ENCODE measurements around the gene CXXC1.

The CXXC1 gene

DNA sequence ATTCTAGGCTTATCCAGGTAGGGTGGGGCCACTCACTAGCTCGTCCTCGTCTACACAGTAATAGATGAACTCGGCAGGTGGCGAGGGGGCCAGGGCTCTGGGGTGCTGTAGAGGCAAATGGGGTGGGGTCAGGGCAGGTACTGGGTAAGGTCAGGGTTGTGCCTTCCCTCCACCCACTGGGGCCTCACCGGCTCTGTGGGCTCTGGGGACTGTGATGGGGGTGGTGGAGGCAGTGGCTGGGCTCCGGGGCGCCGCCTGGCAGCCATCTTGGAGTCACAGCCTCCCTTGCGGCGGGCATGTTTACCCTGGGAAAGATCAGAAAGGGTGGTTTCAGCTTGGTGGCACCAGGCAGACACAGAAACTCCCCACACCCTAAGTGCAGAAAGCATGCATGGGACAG, 12.6 kb downstream of the CXXC1 start (continued):
- TF ChIP-seq, protein P1, sequence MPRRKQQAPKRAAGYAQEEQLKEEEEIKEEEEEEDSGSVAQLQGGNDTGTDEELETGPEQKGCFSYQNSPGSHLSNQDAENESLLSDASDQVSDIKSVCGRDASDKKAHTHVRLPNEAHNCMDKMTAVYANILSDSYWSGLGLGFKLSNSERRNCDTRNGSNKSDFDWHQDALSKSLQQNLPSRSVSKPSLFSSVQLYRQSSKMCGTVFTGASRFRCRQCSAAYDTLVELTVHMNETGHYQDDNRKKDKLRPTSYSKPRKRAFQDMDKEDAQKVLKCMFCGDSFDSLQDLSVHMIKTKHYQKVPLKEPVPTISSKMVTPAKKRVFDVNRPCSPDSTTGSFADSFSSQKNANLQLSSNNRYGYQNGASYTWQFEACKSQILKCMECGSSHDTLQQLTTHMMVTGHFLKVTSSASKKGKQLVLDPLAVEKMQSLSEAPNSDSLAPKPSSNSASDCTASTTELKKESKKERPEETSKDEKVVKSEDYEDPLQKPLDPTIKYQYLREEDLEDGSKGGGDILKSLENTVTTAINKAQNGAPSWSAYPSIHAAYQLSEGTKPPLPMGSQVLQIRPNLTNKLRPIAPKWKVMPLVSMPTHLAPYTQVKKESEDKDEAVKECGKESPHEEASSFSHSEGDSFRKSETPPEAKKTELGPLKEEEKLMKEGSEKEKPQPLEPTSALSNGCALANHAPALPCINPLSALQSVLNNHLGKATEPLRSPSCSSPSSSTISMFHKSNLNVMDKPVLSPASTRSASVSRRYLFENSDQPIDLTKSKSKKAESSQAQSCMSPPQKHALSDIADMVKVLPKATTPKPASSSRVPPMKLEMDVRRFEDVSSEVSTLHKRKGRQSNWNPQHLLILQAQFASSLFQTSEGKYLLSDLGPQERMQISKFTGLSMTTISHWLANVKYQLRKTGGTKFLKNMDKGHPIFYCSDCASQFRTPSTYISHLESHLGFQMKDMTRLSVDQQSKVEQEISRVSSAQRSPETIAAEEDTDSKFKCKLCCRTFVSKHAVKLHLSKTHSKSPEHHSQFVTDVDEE (CRISPR knock-in tag; IDR thresholded peaks at IDR 0.05): no peak
- TF ChIP-seq SNAI2 (CRISPR knock-in tag; IDR thresholded peaks at IDR 0.05) (no peak), PPARA (CRISPR knock-in tag; IDR thresholded peaks at IDR 0.05; ENCODE audit: borderline replicate concordance) (no peak), CSDC2 (CRISPR knock-in tag; IDR thresholded peaks at IDR 0.05) (no peak), ZNF70 (CRISPR knock-in tag; IDR thresholded peaks at IDR 0.05) (no peak), TOX (CRISPR knock-in tag; IDR thresholded peaks at IDR 0.05; ENCODE audit: borderline replicate concordance) (no peak), ZNF565 (CRISPR knock-in tag; conservative IDR thresholded peaks at IDR 0.05; ENCODE audit: low read depth) (no peak)
- TF ChIP-seq, protein P2, sequence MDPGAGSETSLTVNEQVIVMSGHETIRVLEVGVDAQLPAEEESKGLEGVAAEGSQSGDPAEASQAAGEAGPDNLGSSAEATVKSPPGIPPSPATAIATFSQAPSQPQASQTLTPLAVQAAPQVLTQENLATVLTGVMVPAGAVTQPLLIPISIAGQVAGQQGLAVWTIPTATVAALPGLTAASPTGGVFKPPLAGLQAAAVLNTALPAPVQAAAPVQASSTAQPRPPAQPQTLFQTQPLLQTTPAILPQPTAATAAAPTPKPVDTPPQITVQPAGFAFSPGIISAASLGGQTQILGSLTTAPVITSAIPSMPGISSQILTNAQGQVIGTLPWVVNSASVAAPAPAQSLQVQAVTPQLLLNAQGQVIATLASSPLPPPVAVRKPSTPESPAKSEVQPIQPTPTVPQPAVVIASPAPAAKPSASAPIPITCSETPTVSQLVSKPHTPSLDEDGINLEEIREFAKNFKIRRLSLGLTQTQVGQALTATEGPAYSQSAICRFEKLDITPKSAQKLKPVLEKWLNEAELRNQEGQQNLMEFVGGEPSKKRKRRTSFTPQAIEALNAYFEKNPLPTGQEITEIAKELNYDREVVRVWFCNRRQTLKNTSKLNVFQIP (CRISPR knock-in tag; IDR thresholded peaks at IDR 0.05; ENCODE audit: borderline replicate concordance, low read depth): no peak

GRCh38 chr18:50274044-50274442, 13.4 kb downstream of the CXXC1 start:
- TF ChIP-seq RARB (CRISPR knock-in tag; IDR thresholded peaks at IDR 0.05) (no peak), ZNF565 (CRISPR knock-in tag; conservative IDR thresholded peaks at IDR 0.05; ENCODE audit: low read depth) (no peak), PATZ1 (CRISPR knock-in tag; IDR thresholded peaks at IDR 0.05; ENCODE audit: borderline replicate concordance) (no peak), ZFP3 (CRISPR knock-in tag; IDR thresholded peaks at IDR 0.05) (no peak), ARNTL (CRISPR knock-in tag; IDR thresholded peaks at IDR 0.05; ENCODE audit: borderline replicate concordance, low read depth) (no peak), ZNF8 (CRISPR knock-in tag; IDR thresholded peaks at IDR 0.05) (no peak), OSR1 (CRISPR knock-in tag; IDR thresholded peaks at IDR 0.05) (no peak), TOX (CRISPR knock-in tag; IDR thresholded peaks at IDR 0.05; ENCODE audit: borderline replicate concordance) (no peak), ESRRG (CRISPR knock-in tag; IDR thresholded peaks at IDR 0.05) (no peak), TCF4 (CRISPR knock-in tag; IDR thresholded peaks at IDR 0.05; ENCODE audit: borderline replicate concordance) (no peak), ZC3H10 (CRISPR knock-in tag; IDR thresholded peaks at IDR 0.05) (no peak)
- TF ChIP-seq, protein P2 (CRISPR knock-in tag; IDR thresholded peaks at IDR 0.05; ENCODE audit: borderline replicate concordance, low read depth): no peak
- no peak for ATAC-seq

DNA sequence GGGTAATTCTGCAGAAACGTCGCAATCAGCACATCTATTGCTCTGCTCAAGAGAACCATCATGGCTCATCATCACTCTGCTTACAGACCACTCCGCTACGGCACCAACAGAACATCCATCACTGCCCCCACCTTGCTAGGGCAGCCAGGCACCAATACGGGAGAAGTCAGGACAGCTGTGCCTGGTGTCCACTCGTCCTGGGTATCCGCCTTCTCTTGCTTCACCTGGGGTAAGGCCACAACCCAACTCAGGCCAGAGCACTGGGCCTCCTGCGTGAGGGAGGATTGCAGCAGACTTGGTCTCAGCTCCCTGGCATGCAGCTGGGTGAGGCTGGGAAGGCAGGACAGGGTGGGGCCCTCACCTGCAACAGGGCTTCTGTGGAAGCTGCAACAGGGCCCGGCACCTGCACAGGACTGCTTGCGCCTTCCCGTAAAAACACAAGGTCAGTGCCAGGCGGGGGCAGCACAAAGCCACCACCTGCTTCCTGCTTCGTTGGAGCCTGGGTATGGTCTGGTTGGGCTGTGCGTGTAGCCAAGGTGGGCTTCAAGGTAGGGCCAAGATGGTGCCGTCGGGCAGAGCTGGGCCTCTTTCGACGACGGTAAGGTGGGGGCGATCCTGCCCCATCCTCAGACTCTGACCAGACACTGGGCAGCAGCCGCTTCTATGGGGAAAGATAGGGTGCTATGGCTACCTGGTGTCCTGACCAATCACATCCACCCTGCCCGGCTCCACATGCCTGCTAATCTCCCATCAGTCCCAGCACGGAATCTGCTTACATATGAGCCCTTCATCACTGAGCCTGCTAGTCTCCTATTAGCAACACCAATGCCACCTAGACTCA, 14.1 kb downstream of the CXXC1 start:
- no peak for ATAC-seq
- TF ChIP-seq, protein P2 (CRISPR knock-in tag; IDR thresholded peaks at IDR 0.05; ENCODE audit: borderline replicate concordance, low read depth): no peak
- TF ChIP-seq, protein P3, sequence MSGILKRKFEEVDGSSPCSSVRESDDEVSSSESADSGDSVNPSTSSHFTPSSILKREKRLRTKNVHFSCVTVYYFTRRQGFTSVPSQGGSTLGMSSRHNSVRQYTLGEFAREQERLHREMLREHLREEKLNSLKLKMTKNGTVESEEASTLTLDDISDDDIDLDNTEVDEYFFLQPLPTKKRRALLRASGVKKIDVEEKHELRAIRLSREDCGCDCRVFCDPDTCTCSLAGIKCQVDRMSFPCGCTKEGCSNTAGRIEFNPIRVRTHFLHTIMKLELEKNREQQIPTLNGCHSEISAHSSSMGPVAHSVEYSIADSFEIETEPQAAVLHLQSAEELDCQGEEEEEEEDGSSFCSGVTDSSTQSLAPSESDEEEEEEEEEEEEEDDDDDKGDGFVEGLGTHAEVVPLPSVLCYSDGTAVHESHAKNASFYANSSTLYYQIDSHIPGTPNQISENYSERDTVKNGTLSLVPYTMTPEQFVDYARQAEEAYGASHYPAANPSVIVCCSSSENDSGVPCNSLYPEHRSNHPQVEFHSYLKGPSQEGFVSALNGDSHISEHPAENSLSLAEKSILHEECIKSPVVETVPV (CRISPR knock-in tag; IDR thresholded peaks at IDR 0.05): no peak
- TF ChIP-seq ZNF8 (CRISPR knock-in tag; IDR thresholded peaks at IDR 0.05): no peak
- TF ChIP-seq PPARA (CRISPR knock-in tag; IDR thresholded peaks at IDR 0.05; ENCODE audit: borderline replicate concordance): no peak
- no peak for TF ChIP-seq ZFP3 (CRISPR knock-in tag; IDR thresholded peaks at IDR 0.05)
- no peak for TF ChIP-seq GLIS3 (CRISPR knock-in tag; IDR thresholded peaks at IDR 0.05)
- TF ChIP-seq, protein P1 (CRISPR knock-in tag; IDR thresholded peaks at IDR 0.05): no peak
- TF ChIP-seq ZC3H10 (CRISPR knock-in tag; IDR thresholded peaks at IDR 0.05): no peak
- TF ChIP-seq ESRRG (CRISPR knock-in tag; IDR thresholded peaks at IDR 0.05): no peak
- TF ChIP-seq ZFP30 (CRISPR knock-in tag; IDR thresholded peaks at IDR 0.05): no peak
- TF ChIP-seq SNAI2 (CRISPR knock-in tag; IDR thresholded peaks at IDR 0.05): no peak
- no peak for TF ChIP-seq CSDC2 (CRISPR knock-in tag; IDR thresholded peaks at IDR 0.05)
- TF ChIP-seq OSR1 (CRISPR knock-in tag; IDR thresholded peaks at IDR 0.05): no peak
- TF ChIP-seq ZNF565 (CRISPR knock-in tag; conservative IDR thresholded peaks at IDR 0.05; ENCODE audit: low read depth): no peak
- TF ChIP-seq BACH2 (CRISPR knock-in tag; IDR thresholded peaks at IDR 0.05; ENCODE audit: borderline replicate concordance): no peak
- no peak for TF ChIP-seq TCF4 (CRISPR knock-in tag; IDR thresholded peaks at IDR 0.05; ENCODE audit: borderline replicate concordance)
- TF ChIP-seq ZNF70 (CRISPR knock-in tag; IDR thresholded peaks at IDR 0.05): no peak

Measured in SK-N-SH treated with all-trans-retinoic acid at 6 μM for 48 hours (cell line).